ENCODE data around the gene SHC1.

SHC1 gene, protein sequence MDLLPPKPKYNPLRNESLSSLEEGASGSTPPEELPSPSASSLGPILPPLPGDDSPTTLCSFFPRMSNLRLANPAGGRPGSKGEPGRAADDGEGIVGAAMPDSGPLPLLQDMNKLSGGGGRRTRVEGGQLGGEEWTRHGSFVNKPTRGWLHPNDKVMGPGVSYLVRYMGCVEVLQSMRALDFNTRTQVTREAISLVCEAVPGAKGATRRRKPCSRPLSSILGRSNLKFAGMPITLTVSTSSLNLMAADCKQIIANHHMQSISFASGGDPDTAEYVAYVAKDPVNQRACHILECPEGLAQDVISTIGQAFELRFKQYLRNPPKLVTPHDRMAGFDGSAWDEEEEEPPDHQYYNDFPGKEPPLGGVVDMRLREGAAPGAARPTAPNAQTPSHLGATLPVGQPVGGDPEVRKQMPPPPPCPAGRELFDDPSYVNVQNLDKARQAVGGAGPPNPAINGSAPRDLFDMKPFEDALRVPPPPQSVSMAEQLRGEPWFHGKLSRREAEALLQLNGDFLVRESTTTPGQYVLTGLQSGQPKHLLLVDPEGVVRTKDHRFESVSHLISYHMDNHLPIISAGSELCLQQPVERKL

GRCh38 chr1:154970631-154971340 is at the start of gene SHC1:
SHC1 (minus strand) TSS chr1:154970747; CDS start chr1:154970526, 221 bp downstream.
- no peak for DNase-seq

- DNase-seq = no peak
Measured at GRCh38 chr1:155019377-155020245, 49.1 kb upstream of the SHC1 start.

- DNase-seq = no peak
Measured at GRCh38 chr1:155018617-155019348, 48.2 kb upstream of the SHC1 start.

- no peak for DNase-seq
Measured at GRCh38 chr1:155017946-155018316, 47.4 kb upstream of the SHC1 start.

DNA sequence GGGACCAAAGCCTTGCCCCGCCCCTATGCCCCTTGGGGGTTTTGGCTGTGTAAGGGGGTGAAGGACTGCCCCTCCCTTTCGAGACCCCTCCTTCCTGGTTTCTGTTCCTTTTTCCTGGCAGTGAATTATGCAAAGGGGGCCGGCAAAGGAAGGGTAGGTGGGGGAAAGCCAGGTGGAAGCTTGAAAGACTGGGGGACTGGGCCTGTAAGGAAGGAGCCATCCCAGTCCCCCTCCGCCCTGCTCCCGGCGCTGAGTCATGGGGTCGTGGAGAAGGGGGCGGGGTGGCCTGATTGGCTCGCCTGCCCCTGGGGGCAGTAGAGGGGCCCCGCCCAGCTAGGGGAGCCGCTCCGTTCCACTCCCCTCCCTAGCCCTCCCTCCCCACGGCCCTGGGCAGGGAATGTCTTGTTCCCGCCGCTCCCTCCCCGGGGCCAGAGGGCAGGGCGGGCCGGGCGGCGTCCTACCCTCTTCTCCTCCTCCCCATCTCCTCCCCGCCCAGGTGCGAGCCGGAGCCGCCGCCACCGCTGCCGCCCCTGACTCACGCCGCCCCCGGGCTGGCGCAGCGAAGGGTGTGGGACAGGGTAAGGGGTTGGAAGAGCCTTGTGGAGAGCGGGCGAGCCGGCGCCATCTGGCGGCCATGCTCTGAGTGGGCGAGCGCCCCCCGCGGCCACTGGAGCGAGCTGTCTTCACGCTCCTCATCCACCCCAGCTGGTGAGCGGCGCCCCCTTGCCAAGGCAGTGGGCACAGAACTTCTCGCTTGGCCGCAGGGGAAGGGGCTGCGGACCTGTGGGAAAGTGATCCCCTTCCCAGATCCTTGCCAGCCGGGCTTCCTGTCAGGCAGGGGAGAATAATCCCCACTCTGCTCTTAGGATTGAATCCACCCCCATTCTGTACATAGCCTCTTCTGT is 46.7 kb upstream of the SHC1 start:
- peak; percentile 69 for DNase-seq

GRCh38 chr1:155016231-155016831 is 45.8 kb upstream of the SHC1 start:
- no peak for DNase-seq

DNA sequence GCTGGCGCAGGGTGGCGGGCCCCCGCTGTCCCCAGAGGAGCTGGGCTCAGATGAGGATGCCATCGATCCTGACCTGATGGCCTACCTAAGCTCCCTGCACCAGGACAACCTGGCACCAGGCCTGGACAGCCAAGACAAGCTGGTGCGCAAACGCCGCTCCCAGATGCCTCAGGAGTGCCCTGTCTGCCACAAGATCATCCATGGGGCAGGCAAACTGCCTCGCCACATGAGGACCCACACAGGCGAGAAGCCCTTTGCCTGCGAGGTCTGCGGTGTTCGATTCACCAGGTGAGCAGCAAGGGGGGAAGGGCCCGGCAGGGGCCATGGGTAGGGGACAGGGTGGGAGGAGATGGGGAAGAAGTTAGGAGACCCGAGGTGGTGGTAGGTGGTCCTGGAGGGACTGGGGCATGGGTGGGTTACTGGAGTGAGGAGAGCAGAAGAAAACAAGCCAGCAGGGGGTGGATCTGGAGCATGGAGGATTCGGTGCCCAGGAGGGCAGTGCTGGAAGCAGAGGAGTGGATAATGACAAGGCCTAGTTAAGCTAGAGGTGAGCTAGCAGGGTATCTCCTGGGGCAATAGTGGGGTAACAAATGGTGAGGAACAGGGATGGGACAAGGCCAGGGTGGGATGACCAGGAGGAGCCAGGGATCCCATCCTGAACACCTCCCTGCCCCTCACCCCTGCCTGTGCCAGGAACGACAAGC is 45.1 kb upstream of the SHC1 start:
- DNase-seq = no peak

GRCh38 chr1:155014709-155015508 is 44.4 kb upstream of the SHC1 start:
- DNase-seq = no peak

GRCh38 chr1:155013632-155014031 is 43.1 kb upstream of the SHC1 start:
- no peak for DNase-seq

- no peak for DNase-seq
Measured at GRCh38 chr1:155012776-155013602, 42.4 kb upstream of the SHC1 start.

DNA sequence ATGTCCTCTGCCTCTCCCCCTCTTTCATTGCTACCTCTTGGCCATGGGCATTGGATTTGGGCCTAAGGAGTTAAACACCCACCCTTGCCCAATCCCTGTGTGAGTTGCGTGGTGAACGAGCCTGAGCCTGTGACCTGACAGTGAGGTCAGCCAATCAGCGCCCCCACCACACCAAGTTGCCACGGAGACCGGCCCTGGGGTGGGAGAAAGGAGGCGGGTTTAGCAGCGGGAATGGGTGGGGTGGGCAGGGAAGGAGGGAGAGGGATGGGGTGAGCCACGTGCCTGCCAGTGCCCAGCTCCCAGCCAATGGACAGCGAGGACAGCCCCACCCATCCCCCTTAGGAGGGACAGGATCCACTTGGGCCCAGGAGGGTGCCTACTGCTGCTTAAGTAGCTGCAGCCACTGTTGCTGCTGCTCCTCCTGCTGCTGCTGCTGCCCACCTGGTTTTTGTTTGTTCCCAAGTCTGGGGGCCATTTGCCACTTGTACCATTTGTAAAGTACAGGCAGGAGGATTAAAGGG is 41.5 kb upstream of the SHC1 start:
- DNase-seq = no peak

- no peak for DNase-seq
Measured at GRCh38 chr1:155011437-155012025, 41.0 kb upstream of the SHC1 start.

- DNase-seq = no peak
Measured at GRCh38 chr1:155011004-155011416, 40.5 kb upstream of the SHC1 start.

- DNase-seq = no peak
Measured at GRCh38 chr1:155010211-155010918, 39.8 kb upstream of the SHC1 start.

GRCh38 chr1:155009742-155010141 is 39.2 kb upstream of the SHC1 start:
- DNase-seq = no peak

DNA sequence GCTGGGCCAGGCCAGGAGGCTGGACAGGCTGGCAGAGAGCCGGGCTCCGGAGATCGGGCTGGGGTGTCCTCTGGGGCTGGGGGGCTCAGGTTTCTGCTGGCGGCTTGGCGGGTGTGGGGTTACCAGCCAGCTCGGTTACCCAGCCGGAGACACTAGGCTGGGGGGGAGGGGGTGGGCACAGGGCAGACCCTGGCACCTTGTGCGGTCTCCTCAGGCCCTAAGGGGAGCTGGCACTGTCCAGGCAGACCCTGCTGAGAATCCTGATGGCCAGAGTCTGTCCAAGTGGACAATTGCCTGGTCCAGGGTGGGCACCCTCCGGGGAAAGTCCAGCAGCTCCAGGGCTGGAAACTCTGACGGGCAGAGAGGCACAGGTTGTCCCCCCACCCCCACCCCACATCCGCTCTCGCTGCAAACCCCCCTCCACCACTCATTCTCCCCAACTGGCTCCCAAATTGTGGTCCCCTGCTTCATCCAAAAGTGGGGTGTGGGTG is 38.7 kb upstream of the SHC1 start:
- DNase-seq = no peak
